GM18870 (cell line): Measurements from ENCODE around the gene NOS1.

ENCODE experiments used
- ATAC-seq: cut with Tn5 transposase; IDR thresholded peaks from one replicate; pipeline ENCODE4 v1.9.1; 2021; ENCODE audit warnings: moderate library complexity; ENCODE audit not compliant: unreplicated experiment

The NOS1 gene

GRCh38 chr12:117331691-117332090, 29.7 kb downstream of the NOS1 start:
- no peak for ATAC-seq

- no peak for ATAC-seq
These were observed 30.8 kb downstream of the NOS1 start for GRCh38 chr12:117330441-117331113.

- ATAC-seq: no peak
These were observed 31.7 kb downstream of the NOS1 start for GRCh38 chr12:117329756-117330155.

GRCh38 chr12:117328556-117329100, 32.8 kb downstream of the NOS1 start:
- no peak for ATAC-seq

- ATAC-seq: no peak
These were observed 39.0 kb downstream of the NOS1 start for GRCh38 chr12:117322428-117322827.

- no peak for ATAC-seq
These were observed 39.9 kb downstream of the NOS1 start for GRCh38 chr12:117321572-117321971.

- ATAC-seq: no peak
These were observed 42.8 kb downstream of the NOS1 start for GRCh38 chr12:117318591-117318990.

GRCh38 chr12:117316336-117316735, 45.1 kb downstream of the NOS1 start:
- no peak for ATAC-seq

GRCh38 chr12:117313926-117314325, 47.5 kb downstream of the NOS1 start:
- no peak for ATAC-seq

GRCh38 chr12:117312770-117313169, 48.7 kb downstream of the NOS1 start:
- no peak for ATAC-seq

- ATAC-seq: no peak
These were observed 52.0 kb downstream of the NOS1 start for GRCh38 chr12:117309276-117309925.

- no peak for ATAC-seq
These were observed 61.3 kb downstream of the NOS1 start for GRCh38 chr12:117300174-117300573.

- no peak for ATAC-seq
These were observed 62.7 kb downstream of the NOS1 start for GRCh38 chr12:117298648-117299225.

GRCh38 chr12:117298191-117298590, 63.2 kb downstream of the NOS1 start:
- ATAC-seq: no peak

- ATAC-seq: no peak
These were observed 67.2 kb downstream of the NOS1 start for GRCh38 chr12:117294189-117294603.

GRCh38 chr12:117293510-117293909, 67.9 kb downstream of the NOS1 start:
- no peak for ATAC-seq

- no peak for ATAC-seq
These were observed 68.7 kb downstream of the NOS1 start for GRCh38 chr12:117292688-117293087.

GRCh38 chr12:117284140-117284539, 77.3 kb downstream of the NOS1 start:
- no peak for ATAC-seq

GRCh38 chr12:117282490-117282889, 78.9 kb downstream of the NOS1 start:
- ATAC-seq: no peak

- ATAC-seq: no peak
These were observed 81.3 kb downstream of the NOS1 start for GRCh38 chr12:117280019-117280680.

- no peak for ATAC-seq
These were observed 81.8 kb downstream of the NOS1 start for GRCh38 chr12:117279606-117280005.

GRCh38 chr12:117277875-117278274, 83.6 kb downstream of the NOS1 start:
- no peak for ATAC-seq
